Stimulated activated CD4-positive, alpha-beta T cell treated with anti-CD3 and anti-CD28 coated beads, Interleukin-1b, Interleukin-23, amount 100 ng/mL, for 48 hours (primary cell): ENCODE results near the gene DBN1.

Source experiments
- DNase-seq: peaks from one replicate; pipeline ENCODE4 v3.0.0-alpha.2; 2020

Gene DBN1

GRCh38 chr5:177504086-177505056 lies 30.9 kb upstream of the DBN1 start:
- DNase-seq, result no peak

- no peak for DNase-seq
These were observed 30.1 kb upstream of the DBN1 start for GRCh38 chr5:177503351-177504085.

GRCh38 chr5:177502886-177503285 lies 29.5 kb upstream of the DBN1 start:
- no peak for DNase-seq

- no peak for DNase-seq
These were observed 28.6 kb upstream of the DBN1 start for GRCh38 chr5:177501874-177502678.

- peak; percentile 78 for DNase-seq
These were observed 27.5 kb upstream of the DBN1 start for GRCh38 chr5:177500685-177501522.

- DNase-seq, result no peak
These were observed 26.4 kb upstream of the DBN1 start for GRCh38 chr5:177499842-177500241.

GRCh38 chr5:177498013-177498787 lies 24.8 kb upstream of the DBN1 start:
- DNase-seq, result peak; percentile 20

- DNase-seq, result peak; percentile 94
These were observed 24.0 kb upstream of the DBN1 start, which contains the start of gene PDLIM7 for GRCh38 chr5:177497292-177498012. Gene PDLIM7, minus strand, starts transcription at chr5:177497604. Its CDS starts 1,092 bp downstream, at chr5:177496512.

- DNase-seq, result no peak
These were observed 23.4 kb upstream of the DBN1 start for GRCh38 chr5:177496727-177497291.

GRCh38 chr5:177496070-177496726 lies 22.8 kb upstream of the DBN1 start:
- DNase-seq, result no peak

GRCh38 chr5:177495243-177496060 lies 22.0 kb upstream of the DBN1 start:
- DNase-seq, result no peak

GRCh38 chr5:177494346-177495195 lies 21.1 kb upstream of the DBN1 start:
- peak; percentile 40 for DNase-seq

- DNase-seq, result no peak
These were observed 20.4 kb upstream of the DBN1 start for GRCh38 chr5:177493795-177494345.

GRCh38 chr5:177492841-177493240 lies 19.4 kb upstream of the DBN1 start:
- no peak for DNase-seq

- DNase-seq, result no peak
These were observed 18.7 kb upstream of the DBN1 start for GRCh38 chr5:177491983-177492746.

GRCh38 chr5:177491429-177491945 lies 18.1 kb upstream of the DBN1 start:
- DNase-seq, result peak; percentile 52
